ENCODE data around the gene NPC1L1.

- no peak for TF ChIP-seq CTCF (conservative IDR thresholded peaks at IDR 0.05 in 1 of 2, IDR thresholded peaks at IDR 0.05 in 1 of 2; ENCODE audit: extremely low read depth in 1 of 2, insufficient read depth in 1 of 2, low read depth in 1 of 2, low read length in 2 of 2)
- no peak for TF ChIP-seq EZH2 (IDR thresholded peaks at IDR 0.05; ENCODE audit: borderline replicate concordance, low read length)
These were observed 9.4 kb downstream of the NPC1L1 start for GRCh38 chr7:44531421-44532380.
